GM19467 (cell line): Measurements from ENCODE around the gene DEDD2.

Source experiments
- ATAC-seq: cut with Tn5 transposase; IDR thresholded peaks from one replicate; pipeline ENCODE4 v1.9.1; 2021; ENCODE audit warnings: mild to moderate bottlenecking, moderate library complexity; ENCODE audit not compliant: unreplicated experiment

Gene DEDD2

GRCh38 chr19:42174958-42175734 is 42.3 kb downstream of the DEDD2 start:
- no peak for ATAC-seq

- ATAC-seq = no peak
These were observed 43.3 kb downstream of the DEDD2 start for GRCh38 chr19:42174188-42174587.

GRCh38 chr19:42173695-42174094 is 43.8 kb downstream of the DEDD2 start:
- no peak for ATAC-seq

- ATAC-seq = no peak
These were observed 45.2 kb downstream of the DEDD2 start for GRCh38 chr19:42172261-42172660.

- ATAC-seq = no peak
These were observed 46.8 kb downstream of the DEDD2 start for GRCh38 chr19:42170715-42171114.

GRCh38 chr19:42169486-42170413 is 47.7 kb downstream of the DEDD2 start:
- no peak for ATAC-seq

GRCh38 chr19:42168206-42168605 is 49.3 kb downstream of the DEDD2 start:
- ATAC-seq = no peak

GRCh38 chr19:42166316-42166715 is 51.2 kb downstream of the DEDD2 start:
- no peak for ATAC-seq

- ATAC-seq = no peak
These were observed 52.3 kb downstream of the DEDD2 start for GRCh38 chr19:42165146-42165545.

GRCh38 chr19:42161616-42162263 is 55.7 kb downstream of the DEDD2 start:
- no peak for ATAC-seq

GRCh38 chr19:42159942-42160341 is 57.5 kb downstream of the DEDD2 start:
- no peak for ATAC-seq

- no peak for ATAC-seq
These were observed 58.6 kb downstream of the DEDD2 start for GRCh38 chr19:42158926-42159325.

- no peak for ATAC-seq
These were observed 60.9 kb downstream of the DEDD2 start for GRCh38 chr19:42156571-42156970.

- no peak for ATAC-seq
These were observed 61.7 kb downstream of the DEDD2 start for GRCh38 chr19:42155796-42156195.

GRCh38 chr19:42154471-42155323 is 62.8 kb downstream of the DEDD2 start:
- ATAC-seq = no peak

- no peak for ATAC-seq
These were observed 63.6 kb downstream of the DEDD2 start for GRCh38 chr19:42153672-42154433.

- no peak for ATAC-seq
These were observed 64.4 kb downstream of the DEDD2 start for GRCh38 chr19:42152910-42153671.

GRCh38 chr19:42151782-42152684 is 65.4 kb downstream of the DEDD2 start:
- no peak for ATAC-seq
